Neural cell (in vitro differentiated cells): ENCODE data around the gene ADAMTS18. TPM values are rescaled to one million over a fixed set of nuclear protein-coding genes. Genes with fewer than 3 reads are reported as not detected.

Experiments used
- H2AFZ ChIP-seq: fragments of 200-600, 300-800 bp; sonication (generic), shearing (Covaris generic); 2 replicates; pipeline ENCODE4 v1.6.0; 2014; ENCODE audit warnings: low read depth, mild to moderate bottlenecking, antibody characterized with exemption, low read length, moderate library complexity
- H3F3A ChIP-seq: fragments of 200-600 bp; shearing (Covaris generic); 2 replicates; pipeline ENCODE4 v1.6.1; 2016; ENCODE audit warnings: mild to moderate bottlenecking, moderate library complexity, mixed read lengths, antibody characterized with exemption, low read length; ENCODE audit not compliant: insufficient read depth, poor library complexity, severe bottlenecking
- H3K27ac ChIP-seq: fragments of 200-600, 300-800 bp; sonication (generic), shearing (Covaris generic); 2 replicates; pipeline ENCODE4 v1.5.1; 2014; ENCODE audit warnings: mild to moderate bottlenecking, low read length, moderate library complexity
- H3K27me3 ChIP-seq: fragments of 300-800, 200-600 bp; sonication (generic), shearing (Covaris generic); 2 replicates; pipeline ENCODE4 v1.6.0; 2014; ENCODE audit warnings: mild to moderate bottlenecking, low read depth, low read length, moderate library complexity; ENCODE audit not compliant: insufficient read depth
- H3K36me3 ChIP-seq: fragments of 300-800, 200-600 bp; sonication (generic), shearing (Covaris generic); 2 replicates; pipeline ENCODE4 v1.5.1; 2014; ENCODE audit warnings: mild to moderate bottlenecking, antibody characterized with exemption, low read length, moderate library complexity; ENCODE audit not compliant: insufficient read depth
- H3K4me2 ChIP-seq: fragments of 300-800, 200-600 bp; sonication (generic), shearing (Covaris generic); 2 replicates; pipeline ENCODE4 v1.6.0; 2014; ENCODE audit warnings: mild to moderate bottlenecking, low read length
- H3K4me3 ChIP-seq: fragments of 300-800, 200-600 bp; sonication (generic), shearing (Covaris generic); 2 replicates; pipeline ENCODE4 v1.5.1; 2014; ENCODE audit warnings: mild to moderate bottlenecking, low read length, moderate library complexity
- H3K79me2 ChIP-seq: fragments of 200-600 bp; shearing (Covaris generic); replicated peaks from 2 replicates; pipeline ENCODE4 v1.6.0; 2014; ENCODE audit warnings: mild to moderate bottlenecking, low read length, moderate library complexity; ENCODE audit not compliant: insufficient read depth
- H3K9ac ChIP-seq: fragments of 300-800, 200-600 bp; sonication (generic), shearing (Covaris generic); 2 replicates; pipeline ENCODE4 v1.6.1; 2016; ENCODE audit warnings: mild to moderate bottlenecking, low read length, mixed read lengths
- H3K9me2 ChIP-seq: fragments of 200-600 bp; shearing (Covaris generic); 2 replicates; pipeline ENCODE4 v1.6.1; 2016; ENCODE audit warnings: mild to moderate bottlenecking, low read length, mixed read lengths; ENCODE audit not compliant: insufficient read depth
- H3K9me3 ChIP-seq: fragments of 200-600, 300-800 bp; sonication (generic), shearing (Covaris generic); 2 replicates; pipeline ENCODE4 v1.6.1; 2016; ENCODE audit warnings: mild to moderate bottlenecking, mixed run types, low read length, moderate library complexity, mixed read lengths
- H4K20me1 ChIP-seq: fragments of 200-600 bp; shearing (Covaris generic); 2 replicates; pipeline ENCODE4 v1.6.1; 2016; ENCODE audit warnings: mild to moderate bottlenecking, mixed run types; ENCODE audit not compliant: insufficient read depth
- EP300 ChIP-seq: fragments of 450-650 bp; conservative IDR thresholded peaks from 2 replicates; pipeline ENCODE4 v1.6.1; 2014; ENCODE audit warnings: antibody characterized with exemption, mild to moderate bottlenecking, moderate library complexity; ENCODE audit not compliant: poor library complexity, severe bottlenecking
- EZH2 ChIP-seq: fragments of 200-600, 300-800 bp; shearing (Covaris generic), sonication (generic); IDR thresholded peaks from 2 replicates; pipeline ENCODE4 v1.6.1; 2014; ENCODE audit warnings: antibody characterized with exemption, low read length, borderline replicate concordance, mild to moderate bottlenecking; ENCODE audit not compliant: insufficient read depth, poor library complexity, severe bottlenecking
- MXI1 ChIP-seq: fragments of 450-650 bp; conservative IDR thresholded peaks from 2 replicates; pipeline ENCODE4 v1.6.1; 2014; ENCODE audit warnings: antibody characterized with exemption, mild to moderate bottlenecking; ENCODE audit not compliant: poor library complexity, severe bottlenecking
- POLR2AphosphoS5 ChIP-seq: IDR thresholded peaks from 2 replicates; pipeline ENCODE4 v1.6.1; 2012
- RAD21 ChIP-seq: fragments of 450-650 bp; conservative IDR thresholded peaks from 2 replicates; pipeline ENCODE4 v1.6.1; 2014; ENCODE audit warnings: antibody characterized with exemption, mild to moderate bottlenecking, moderate library complexity
- SMC3 ChIP-seq: fragments of 450-650 bp; conservative IDR thresholded peaks from 2 replicates; pipeline ENCODE4 v1.6.1; 2014; ENCODE audit warnings: antibody characterized with exemption, mild to moderate bottlenecking, moderate library complexity; ENCODE audit not compliant: poor library complexity
- TAF1 ChIP-seq: IDR thresholded peaks from 2 replicates; pipeline ENCODE4 v1.6.1; 2012; ENCODE audit warnings: low read depth
- polyA plus RNA-seq: library from polyadenylated mRNA; depleted of rRNA; stranded (reverse); fragments of >200 nt; gene quantifications from 2 replicates; pipeline ENCODE4 v1.2.3, GENCODE V29; 2014
- TF ChIP-seq, protein P1 (sequence below): IDR thresholded peaks from 2 replicates; pipeline ENCODE4 v1.6.1; 2012; ENCODE audit warnings: borderline replicate concordance
- TF ChIP-seq, protein P2 (sequence below): fragments of 450-650 bp; IDR thresholded peaks from 2 replicates; pipeline ENCODE4 v1.5.1; 2014; ENCODE audit warnings: antibody characterized with exemption, mild to moderate bottlenecking, moderate library complexity; ENCODE audit not compliant: poor library complexity, severe bottlenecking

Gene ADAMTS18
- polyA plus RNA-seq, 1 donor from 2014 or later: 1.3 TPM

DNA sequence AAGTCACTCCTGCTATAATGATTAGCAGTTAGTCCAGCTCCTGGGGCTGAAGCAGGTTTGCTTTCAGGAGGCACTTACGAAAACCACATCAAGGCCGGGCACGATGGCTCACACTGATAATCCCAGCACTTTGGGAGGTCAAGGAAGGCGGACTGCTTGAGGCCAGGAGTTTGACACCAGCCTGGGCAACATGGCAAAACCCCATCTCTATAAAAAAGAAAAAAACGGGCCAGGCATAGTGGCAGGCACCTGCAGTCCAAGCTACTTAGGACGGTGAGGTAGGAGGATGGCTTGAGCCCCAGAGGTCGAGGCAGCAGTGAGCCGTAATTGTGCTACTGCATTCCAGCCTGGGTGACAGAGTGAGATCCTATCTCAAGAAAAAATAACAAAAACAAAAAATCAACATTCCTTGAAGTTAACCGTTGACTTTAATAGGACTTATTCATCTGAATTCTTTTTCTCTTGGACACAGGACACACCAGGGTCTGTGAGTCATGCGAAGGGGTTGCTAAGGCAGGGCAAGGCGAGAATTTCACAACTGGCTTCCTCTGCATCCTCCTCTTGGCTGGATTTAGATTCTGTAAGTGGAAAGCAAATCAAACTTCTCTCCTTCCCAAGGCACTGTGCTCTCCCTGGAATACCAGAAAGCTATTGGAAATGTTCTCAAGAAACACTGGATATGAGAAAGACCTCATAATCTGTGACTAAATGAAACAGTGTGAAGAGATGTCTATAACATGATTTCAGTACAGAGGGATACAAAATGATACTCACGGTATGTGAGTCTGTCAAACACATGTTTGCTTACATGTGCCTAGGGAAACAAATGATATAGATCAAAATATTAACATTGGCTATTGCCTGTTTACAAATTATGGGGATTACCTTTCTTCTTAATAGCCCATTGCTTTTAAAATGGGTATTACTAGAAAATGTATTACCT lies 136.1 kb downstream of the ADAMTS18 start:
- Histone ChIP-seq H3K9me3 (no peaks in the 10 kb centered on the region), H3K9me2 (no peaks in the 10 kb centered on the region), H3K4me3 (no peak overlapping the region), H3F3A (no peaks in the 10 kb centered on the region), H3K27ac (no peak overlapping the region), H3K79me2 (no peaks in the 10 kb centered on the region), H3K36me3 (no peaks in the 10 kb centered on the region), H3K4me2 (no peak overlapping the region), H3K27me3 (no peaks in the 10 kb centered on the region), H4K20me1 (no peaks in the 10 kb centered on the region), H2AFZ (no peak overlapping the region), H3K9ac (no peak overlapping the region)
- TF ChIP-seq EZH2: no peak
- no peak for TF ChIP-seq MXI1
- no peak for TF ChIP-seq EP300
- no peak for TF ChIP-seq TAF1
- TF ChIP-seq, protein P1, sequence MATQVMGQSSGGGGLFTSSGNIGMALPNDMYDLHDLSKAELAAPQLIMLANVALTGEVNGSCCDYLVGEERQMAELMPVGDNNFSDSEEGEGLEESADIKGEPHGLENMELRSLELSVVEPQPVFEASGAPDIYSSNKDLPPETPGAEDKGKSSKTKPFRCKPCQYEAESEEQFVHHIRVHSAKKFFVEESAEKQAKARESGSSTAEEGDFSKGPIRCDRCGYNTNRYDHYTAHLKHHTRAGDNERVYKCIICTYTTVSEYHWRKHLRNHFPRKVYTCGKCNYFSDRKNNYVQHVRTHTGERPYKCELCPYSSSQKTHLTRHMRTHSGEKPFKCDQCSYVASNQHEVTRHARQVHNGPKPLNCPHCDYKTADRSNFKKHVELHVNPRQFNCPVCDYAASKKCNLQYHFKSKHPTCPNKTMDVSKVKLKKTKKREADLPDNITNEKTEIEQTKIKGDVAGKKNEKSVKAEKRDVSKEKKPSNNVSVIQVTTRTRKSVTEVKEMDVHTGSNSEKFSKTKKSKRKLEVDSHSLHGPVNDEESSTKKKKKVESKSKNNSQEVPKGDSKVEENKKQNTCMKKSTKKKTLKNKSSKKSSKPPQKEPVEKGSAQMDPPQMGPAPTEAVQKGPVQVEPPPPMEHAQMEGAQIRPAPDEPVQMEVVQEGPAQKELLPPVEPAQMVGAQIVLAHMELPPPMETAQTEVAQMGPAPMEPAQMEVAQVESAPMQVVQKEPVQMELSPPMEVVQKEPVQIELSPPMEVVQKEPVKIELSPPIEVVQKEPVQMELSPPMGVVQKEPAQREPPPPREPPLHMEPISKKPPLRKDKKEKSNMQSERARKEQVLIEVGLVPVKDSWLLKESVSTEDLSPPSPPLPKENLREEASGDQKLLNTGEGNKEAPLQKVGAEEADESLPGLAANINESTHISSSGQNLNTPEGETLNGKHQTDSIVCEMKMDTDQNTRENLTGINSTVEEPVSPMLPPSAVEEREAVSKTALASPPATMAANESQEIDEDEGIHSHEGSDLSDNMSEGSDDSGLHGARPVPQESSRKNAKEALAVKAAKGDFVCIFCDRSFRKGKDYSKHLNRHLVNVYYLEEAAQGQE: no peak
- TF ChIP-seq, protein P2, sequence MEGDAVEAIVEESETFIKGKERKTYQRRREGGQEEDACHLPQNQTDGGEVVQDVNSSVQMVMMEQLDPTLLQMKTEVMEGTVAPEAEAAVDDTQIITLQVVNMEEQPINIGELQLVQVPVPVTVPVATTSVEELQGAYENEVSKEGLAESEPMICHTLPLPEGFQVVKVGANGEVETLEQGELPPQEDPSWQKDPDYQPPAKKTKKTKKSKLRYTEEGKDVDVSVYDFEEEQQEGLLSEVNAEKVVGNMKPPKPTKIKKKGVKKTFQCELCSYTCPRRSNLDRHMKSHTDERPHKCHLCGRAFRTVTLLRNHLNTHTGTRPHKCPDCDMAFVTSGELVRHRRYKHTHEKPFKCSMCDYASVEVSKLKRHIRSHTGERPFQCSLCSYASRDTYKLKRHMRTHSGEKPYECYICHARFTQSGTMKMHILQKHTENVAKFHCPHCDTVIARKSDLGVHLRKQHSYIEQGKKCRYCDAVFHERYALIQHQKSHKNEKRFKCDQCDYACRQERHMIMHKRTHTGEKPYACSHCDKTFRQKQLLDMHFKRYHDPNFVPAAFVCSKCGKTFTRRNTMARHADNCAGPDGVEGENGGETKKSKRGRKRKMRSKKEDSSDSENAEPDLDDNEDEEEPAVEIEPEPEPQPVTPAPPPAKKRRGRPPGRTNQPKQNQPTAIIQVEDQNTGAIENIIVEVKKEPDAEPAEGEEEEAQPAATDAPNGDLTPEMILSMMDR: no peak
- TF ChIP-seq SMC3: no peak
- TF ChIP-seq POLR2AphosphoS5: no peak
- no peak for TF ChIP-seq RAD21

DNA sequence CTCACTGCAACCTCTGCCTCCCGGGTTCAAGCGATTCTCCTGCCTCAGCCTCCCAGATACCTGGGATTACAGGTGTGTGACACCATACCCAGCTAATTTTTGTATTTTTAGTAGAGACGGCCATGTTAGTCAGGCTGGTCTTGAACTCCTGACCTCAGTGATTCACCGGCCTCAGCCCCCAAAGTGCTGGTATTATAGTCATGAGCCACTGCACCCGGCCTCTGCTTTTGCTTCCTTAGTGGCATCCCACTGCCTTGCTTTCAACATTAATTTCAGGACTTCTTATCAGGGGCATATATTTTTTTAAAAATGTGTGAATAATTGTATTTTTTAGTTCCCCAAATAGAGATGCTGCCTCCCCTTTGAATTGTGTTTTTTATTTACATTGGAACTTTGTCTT lies 136.8 kb downstream of the ADAMTS18 start:
- TF ChIP-seq, protein P2: no peak
- TF ChIP-seq RAD21 (no peak), EP300 (no peak), SMC3 (no peak), EZH2 (no peak), POLR2AphosphoS5 (no peak), MXI1 (no peak), TAF1 (no peak)
- TF ChIP-seq, protein P1: no peak
- H3K4me2 ChIP-seq: no peak overlapping the region
- no peak overlapping the region for H3K4me3 ChIP-seq
- no peak overlapping the region for H3K9ac ChIP-seq
- H2AFZ ChIP-seq: no peak overlapping the region
- H3K79me2 ChIP-seq: no peaks in the 10 kb centered on the region
- H3K27me3 ChIP-seq: no peaks in the 10 kb centered on the region
- H3K27ac ChIP-seq: no peak overlapping the region
- H4K20me1 ChIP-seq: no peaks in the 10 kb centered on the region
- no peaks in the 10 kb centered on the region for H3K9me3 ChIP-seq
- no peaks in the 10 kb centered on the region for H3K9me2 ChIP-seq
- no peaks in the 10 kb centered on the region for H3K36me3 ChIP-seq
- no peaks in the 10 kb centered on the region for H3F3A ChIP-seq
